Stimulated activated CD8-positive, alpha-beta memory T cell treated with anti-CD3 and anti-CD28 coated beads, Interleukin-4, amount 100 ng/mL, for 4 hours (primary cell): ENCODE measurements around the gene ARSA.
"Not testable (repeated sequence)": the region's sequence is repeated elsewhere in the genome, so short reads cannot be mapped to it uniquely, and the experiment has no call there.

Source experiments
- DNase-seq, 2 donors: peaks; one replicate each; pipeline ENCODE4 v3.0.0-alpha.2; 2020; ENCODE audit warnings: low read depth in 2 of 2, low spot score in 1 of 2

Gene ARSA

GRCh38 chr22:50627642-50628542, at the start of gene ARSA:
Gene ARSA, minus strand, starts transcription at chr22:50628152. Its CDS starts 373 bp downstream, at chr22:50627779.
- peak; percentile 34 to 36 for DNase-seq

DNA sequence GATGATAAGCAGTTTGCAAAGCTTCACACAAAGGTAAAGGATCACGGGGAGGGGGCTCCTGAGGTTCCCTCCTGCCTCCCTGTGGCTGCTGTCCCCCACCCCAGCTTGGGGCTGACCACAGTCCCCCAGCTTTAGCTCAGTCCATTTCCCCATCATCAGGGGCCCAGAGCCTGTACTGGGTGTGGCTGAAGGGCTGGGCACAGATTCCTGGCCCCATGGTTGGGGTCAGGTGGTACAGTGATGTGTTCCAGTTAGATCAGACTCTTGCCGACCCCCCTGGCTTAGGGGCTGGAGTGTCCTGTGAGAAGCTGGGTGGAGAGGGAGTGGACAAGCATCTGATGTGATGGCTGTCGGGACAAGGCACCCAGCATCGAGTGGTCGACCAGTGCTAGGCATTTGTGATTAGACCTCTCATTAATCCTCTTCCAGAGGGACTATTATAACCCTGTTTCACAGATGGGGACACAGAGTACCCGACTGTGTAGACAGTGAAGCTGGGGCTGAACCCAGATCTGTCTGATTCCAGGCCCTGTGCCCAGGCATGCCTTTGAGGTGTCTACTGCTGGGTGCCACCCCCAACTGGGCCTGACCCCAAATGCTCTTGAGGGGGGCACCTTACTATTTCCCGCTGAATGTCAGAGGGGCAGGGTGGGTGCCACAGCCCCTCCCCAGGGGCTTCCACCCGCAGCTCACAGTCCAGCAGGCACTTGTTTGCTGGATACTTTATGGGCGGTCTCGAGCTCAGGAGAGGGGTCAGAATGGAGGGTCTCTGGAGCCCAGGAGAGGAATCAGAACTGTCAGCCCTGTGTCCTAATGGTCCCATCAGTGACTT, 48.9 kb upstream of the ARSA start:
- DNase-seq: no peak

- DNase-seq: no peak
Measured at GRCh38 chr22:50676180-50676636, 48.3 kb upstream of the ARSA start.

DNA sequence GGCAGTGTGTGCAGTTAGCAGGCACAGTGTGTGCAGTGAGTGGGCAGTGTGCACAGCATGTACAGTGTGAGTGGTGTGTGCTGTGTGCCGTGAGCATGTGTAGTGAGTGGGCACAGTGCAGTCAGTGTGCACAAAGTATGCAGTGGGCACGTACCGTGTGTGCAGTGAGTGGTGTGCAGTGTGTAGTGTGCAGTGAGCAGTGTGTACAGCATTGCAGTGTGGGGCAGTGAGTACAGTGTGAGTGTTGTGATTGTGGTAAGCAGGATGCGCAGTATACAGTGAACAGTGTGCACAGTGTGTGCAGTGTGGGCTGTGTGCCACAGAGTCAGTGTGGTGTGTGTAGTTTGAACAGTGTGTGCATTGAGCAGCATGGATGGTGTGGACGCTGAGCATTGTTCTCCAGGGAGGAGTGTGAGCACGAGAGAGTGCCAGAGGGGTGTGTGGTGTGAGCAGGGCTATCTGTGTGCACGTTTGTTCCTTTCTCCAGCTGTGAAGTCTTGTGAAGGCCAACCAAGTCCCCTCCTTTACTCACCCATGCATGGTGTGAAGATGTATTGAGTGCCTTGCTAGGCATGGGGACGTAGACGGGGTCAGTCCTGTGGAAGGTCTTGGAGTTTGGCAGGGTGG, 47.7 kb upstream of the ARSA start:
- DNase-seq: no peak

GRCh38 chr22:50674606-50675552, 46.9 kb upstream of the ARSA start:
- no peak for DNase-seq

DNA sequence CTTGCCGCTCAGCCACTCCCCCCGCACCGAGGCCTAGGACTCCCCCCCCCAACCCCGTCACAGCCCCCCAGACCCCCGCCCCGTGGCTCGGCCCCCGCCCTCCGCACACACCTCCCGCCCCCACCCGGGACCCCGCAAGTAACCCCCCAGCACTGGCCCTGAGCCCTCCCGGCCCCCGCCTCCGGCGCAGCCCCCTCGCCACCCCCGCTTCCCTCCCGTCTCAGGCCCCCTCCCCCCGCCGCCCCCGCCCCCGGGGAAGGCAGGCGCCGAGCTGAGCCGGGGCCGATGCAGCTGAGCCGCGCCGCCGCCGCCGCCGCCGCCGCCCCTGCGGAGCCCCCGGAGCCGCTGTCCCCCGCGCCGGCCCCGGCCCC, 46.2 kb upstream of the ARSA start:
- no peak for DNase-seq

- no peak for DNase-seq
Measured at GRCh38 chr22:50673231-50674129, 45.5 kb upstream of the ARSA start.

- DNase-seq: no peak
Measured at GRCh38 chr22:50672471-50673230, 44.7 kb upstream of the ARSA start, which contains the start of gene SHANK3. Gene SHANK3, plus strand, starts transcription at chr22:50672823.

- no peak for DNase-seq
Measured at GRCh38 chr22:50672041-50672440, 44.1 kb upstream of the ARSA start.

GRCh38 chr22:50671641-50672040, 43.7 kb upstream of the ARSA start:
- DNase-seq: no peak

DNA sequence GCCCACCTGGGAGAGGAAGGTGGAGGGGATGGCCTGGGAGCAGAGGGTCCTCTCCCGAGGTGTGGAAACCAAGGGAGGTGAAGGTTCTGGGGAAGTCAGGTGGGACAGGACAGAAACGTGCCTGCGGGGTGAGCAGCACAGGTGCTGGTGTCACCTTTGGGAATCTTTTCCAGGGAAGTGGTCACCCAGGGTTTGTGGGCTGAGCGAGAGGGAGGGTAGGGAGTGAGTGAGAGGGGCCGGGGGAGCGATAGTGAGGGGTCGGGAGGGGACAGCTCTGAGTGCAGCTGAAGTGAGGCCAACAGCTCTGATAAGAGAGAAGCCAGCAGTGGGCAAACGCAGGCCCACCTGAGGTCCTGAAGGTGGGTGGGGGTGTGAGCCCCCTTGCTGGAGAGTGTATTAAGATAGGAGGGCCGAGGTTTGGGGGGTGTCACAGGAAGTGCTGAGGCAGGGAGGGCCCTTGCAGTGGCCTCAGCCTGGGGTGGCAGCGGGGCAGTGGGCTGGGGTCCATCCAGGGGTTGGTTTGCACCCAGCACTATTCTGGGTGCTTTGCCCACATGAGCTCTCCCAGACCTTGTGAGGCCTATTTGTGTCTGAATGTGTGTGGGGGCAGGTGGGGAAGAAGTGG, 43.1 kb upstream of the ARSA start:
- no peak for DNase-seq

GRCh38 chr22:50670513-50670912, 42.6 kb upstream of the ARSA start:
- no peak for DNase-seq

- DNase-seq: no peak
Measured at GRCh38 chr22:50665738-50666137, 37.8 kb upstream of the ARSA start.

GRCh38 chr22:50665212-50665611, 37.3 kb upstream of the ARSA start:
- no peak for DNase-seq

GRCh38 chr22:50660306-50660705, 32.4 kb upstream of the ARSA start:
- DNase-seq: no peak

DNA sequence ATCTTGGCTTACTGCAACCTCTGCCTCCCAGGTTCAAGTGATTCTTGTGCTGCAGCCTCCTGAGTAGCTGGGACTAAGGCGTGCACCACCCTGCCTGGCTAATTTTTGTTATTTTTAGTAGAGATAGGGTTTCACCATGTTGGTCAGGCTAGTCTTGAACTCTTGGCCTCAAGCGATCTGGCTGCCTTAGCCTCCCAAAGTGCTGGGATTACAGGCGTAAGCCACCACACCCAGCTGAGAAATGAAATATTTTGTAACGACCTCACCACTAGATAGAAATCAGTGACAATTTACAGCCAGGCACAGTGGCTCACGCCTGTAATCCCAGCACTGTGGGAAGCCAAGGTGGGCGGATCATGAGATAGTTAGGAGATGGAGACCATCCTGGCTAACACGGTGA, 31.8 kb upstream of the ARSA start:
- not testable (repeated sequence) for DNase-seq

- DNase-seq: no peak
Measured at GRCh38 chr22:50657925-50658324, 30.0 kb upstream of the ARSA start.
